BLaER1 (cell line): ENCODE results near the gene LRCH1.

ENCODE experiments used
- H3K27ac ChIP-seq: shearing (Covaris generic); formaldehyde crosslinking; 2 replicates; pipeline ENCODE4 v1.8.1; 2022
- H3K27me3 ChIP-seq: shearing (Covaris generic); formaldehyde crosslinking; 2 replicates; pipeline ENCODE4 v1.8.1; 2022
- H3K36me3 ChIP-seq: shearing (Covaris generic); formaldehyde crosslinking; 2 replicates; pipeline ENCODE4 v1.8.1; 2022
- H3K4me1 ChIP-seq: shearing (Covaris generic); formaldehyde crosslinking; 2 replicates; pipeline ENCODE4 v1.8.1; 2022
- H3K4me2 ChIP-seq: shearing (Covaris generic); formaldehyde crosslinking; 2 replicates; pipeline ENCODE4 v1.8.1; 2022
- H3K4me3 ChIP-seq: shearing (Covaris generic); formaldehyde crosslinking; 2 replicates; pipeline ENCODE4 v1.8.1; 2022
- H3K9ac ChIP-seq: shearing (Covaris generic); formaldehyde crosslinking; 2 replicates; pipeline ENCODE4 v1.8.1; 2022
- H3K9me3 ChIP-seq: shearing (Covaris generic); formaldehyde crosslinking; 2 replicates; pipeline ENCODE4 v1.8.1; 2022
- H4K20me1 ChIP-seq: shearing (Covaris generic); formaldehyde crosslinking; 2 replicates; pipeline ENCODE4 v1.8.1; 2022
- Cebpa-rat ChIP-seq: shearing (Covaris generic); IDR thresholded peaks from 2 replicates; pipeline ENCODE4 v1.8.1; 2022

Gene LRCH1

GRCh38 chr13:46531953-46532352, 21.0 kb upstream of the LRCH1 start:
- Histone ChIP-seq H3K4me1 (peaks cover 34% of the 10 kb centered on the region), H3K27ac (peak overlapping the region; percentile 19; the same call in 1 of the 2 replicates), H3K36me3 (no peaks in the 10 kb centered on the region), H4K20me1 (no peaks in the 10 kb centered on the region), H3K27me3 (no peaks in the 10 kb centered on the region), H3K9me3 (no peaks in the 10 kb centered on the region), H3K9ac (no peak overlapping the region), H3K4me2 (peak overlapping the region; percentile 66; the same call in 1 of the 2 replicates), H3K4me3 (no peak overlapping the region)
- TF ChIP-seq Cebpa-rat = no peak

- H3K27ac ChIP-seq = no peak overlapping the region
- H4K20me1 ChIP-seq = no peaks in the 10 kb centered on the region
- no peak overlapping the region for H3K4me2 ChIP-seq
- H3K27me3 ChIP-seq = no peaks in the 10 kb centered on the region
- H3K36me3 ChIP-seq = no peaks in the 10 kb centered on the region
- H3K9me3 ChIP-seq = no peaks in the 10 kb centered on the region
- no peak overlapping the region for H3K4me3 ChIP-seq
- no peak overlapping the region for H3K9ac ChIP-seq
- no peak for TF ChIP-seq Cebpa-rat
- peaks cover 20% of the 10 kb centered on the region for H3K4me1 ChIP-seq
Observed at GRCh38 chr13:46535002-46535401, 18.0 kb upstream of the LRCH1 start.

- H3K27ac ChIP-seq = no peak overlapping the region
- H4K20me1 ChIP-seq = no peaks in the 10 kb centered on the region
- peaks cover 12% of the 10 kb centered on the region for H3K4me1 ChIP-seq
- TF ChIP-seq Cebpa-rat = no peak
- no peak overlapping the region for H3K4me3 ChIP-seq
- H3K27me3 ChIP-seq = no peaks in the 10 kb centered on the region
- H3K9me3 ChIP-seq = no peaks in the 10 kb centered on the region
- H3K36me3 ChIP-seq = no peaks in the 10 kb centered on the region
- no peak overlapping the region for H3K9ac ChIP-seq
- no peak overlapping the region for H3K4me2 ChIP-seq
Observed at GRCh38 chr13:46535825-46536224, 17.1 kb upstream of the LRCH1 start.

GRCh38 chr13:46536341-46536740, 16.6 kb upstream of the LRCH1 start:
- Histone ChIP-seq H4K20me1 (no peaks in the 10 kb centered on the region), H3K4me3 (no peak overlapping the region), H3K27me3 (no peaks in the 10 kb centered on the region), H3K27ac (no peak overlapping the region), H3K4me1 (peaks cover 7% of the 10 kb centered on the region), H3K9me3 (no peaks in the 10 kb centered on the region), H3K36me3 (no peaks in the 10 kb centered on the region), H3K4me2 (no peak overlapping the region), H3K9ac (no peak overlapping the region)
- TF ChIP-seq Cebpa-rat = no peak

GRCh38 chr13:46539231-46539630, 13.7 kb upstream of the LRCH1 start:
- Histone ChIP-seq H3K4me2 (no peak overlapping the region), H4K20me1 (no peaks in the 10 kb centered on the region), H3K27ac (no peak overlapping the region), H3K27me3 (no peaks in the 10 kb centered on the region), H3K9ac (no peak overlapping the region), H3K4me3 (no peak overlapping the region), H3K9me3 (no peaks in the 10 kb centered on the region), H3K4me1 (peaks cover 7% of the 10 kb centered on the region), H3K36me3 (no peaks in the 10 kb centered on the region)
- no peak for TF ChIP-seq Cebpa-rat

- no peaks in the 10 kb centered on the region for H3K9me3 ChIP-seq
- H3K36me3 ChIP-seq = no peaks in the 10 kb centered on the region
- no peak overlapping the region for H3K4me3 ChIP-seq
- no peak overlapping the region for H3K9ac ChIP-seq
- no peaks in the 10 kb centered on the region for H4K20me1 ChIP-seq
- H3K4me1 ChIP-seq = peaks cover 7% of the 10 kb centered on the region
- H3K27me3 ChIP-seq = no peaks in the 10 kb centered on the region
- TF ChIP-seq Cebpa-rat = no peak
- no peak overlapping the region for H3K4me2 ChIP-seq
- H3K27ac ChIP-seq = no peak overlapping the region
Observed at GRCh38 chr13:46541210-46541609, 11.8 kb upstream of the LRCH1 start.

GRCh38 chr13:46542833-46543232, 10.1 kb upstream of the LRCH1 start:
- Histone ChIP-seq H3K4me2 (no peak overlapping the region), H3K4me3 (no peak overlapping the region), H3K27me3 (no peaks in the 10 kb centered on the region), H3K9ac (no peak overlapping the region), H4K20me1 (no peaks in the 10 kb centered on the region), H3K36me3 (no peaks in the 10 kb centered on the region), H3K27ac (no peak overlapping the region), H3K9me3 (no peaks in the 10 kb centered on the region), H3K4me1 (peaks cover 7% of the 10 kb centered on the region)
- no peak for TF ChIP-seq Cebpa-rat

- peaks cover 7% of the 10 kb centered on the region for H3K4me1 ChIP-seq
- no peaks in the 10 kb centered on the region for H4K20me1 ChIP-seq
- no peak overlapping the region for H3K9ac ChIP-seq
- H3K36me3 ChIP-seq = no peaks in the 10 kb centered on the region
- no peak overlapping the region for H3K27ac ChIP-seq
- TF ChIP-seq Cebpa-rat = no peak
- no peaks in the 10 kb centered on the region for H3K9me3 ChIP-seq
- H3K4me3 ChIP-seq = no peak overlapping the region
- no peaks in the 10 kb centered on the region for H3K27me3 ChIP-seq
- no peak overlapping the region for H3K4me2 ChIP-seq
Observed at GRCh38 chr13:46543287-46543686, 9.7 kb upstream of the LRCH1 start.

- no peaks in the 10 kb centered on the region for H4K20me1 ChIP-seq
- no peaks in the 10 kb centered on the region for H3K9me3 ChIP-seq
- TF ChIP-seq Cebpa-rat = no peak
- no peak overlapping the region for H3K9ac ChIP-seq
- H3K27ac ChIP-seq = no peak overlapping the region
- no peaks in the 10 kb centered on the region for H3K27me3 ChIP-seq
- H3K4me2 ChIP-seq = no peak overlapping the region
- no peaks in the 10 kb centered on the region for H3K36me3 ChIP-seq
- H3K4me3 ChIP-seq = no peak overlapping the region
- H3K4me1 ChIP-seq = peaks cover 7% of the 10 kb centered on the region
Observed at GRCh38 chr13:46544208-46544607, 8.8 kb upstream of the LRCH1 start.

- no peaks in the 10 kb centered on the region for H3K27me3 ChIP-seq
- no peak overlapping the region for H3K9ac ChIP-seq
- TF ChIP-seq Cebpa-rat = no peak
- H3K27ac ChIP-seq = no peak overlapping the region
- H3K4me1 ChIP-seq = peaks cover 7% of the 10 kb centered on the region
- no peak overlapping the region for H3K4me3 ChIP-seq
- H3K36me3 ChIP-seq = no peaks in the 10 kb centered on the region
- H3K4me2 ChIP-seq = no peak overlapping the region
- no peaks in the 10 kb centered on the region for H4K20me1 ChIP-seq
- no peaks in the 10 kb centered on the region for H3K9me3 ChIP-seq
Observed at GRCh38 chr13:46544811-46545210, 8.2 kb upstream of the LRCH1 start.

GRCh38 chr13:46546084-46546768, 6.7 kb upstream of the LRCH1 start:
- H3K4me1 ChIP-seq = peaks cover 8% of the 10 kb centered on the region
- H3K36me3 ChIP-seq = no peaks in the 10 kb centered on the region
- no peaks in the 10 kb centered on the region for H3K9me3 ChIP-seq
- no peaks in the 10 kb centered on the region for H3K27me3 ChIP-seq
- no peak for TF ChIP-seq Cebpa-rat
- no peak overlapping the region for H3K4me3 ChIP-seq
- no peaks in the 10 kb centered on the region for H4K20me1 ChIP-seq
- no peak overlapping the region for H3K4me2 ChIP-seq
- no peak overlapping the region for H3K9ac ChIP-seq
- H3K27ac ChIP-seq = no peak overlapping the region
